Kidney (tissue), 14 donors: ENCODE results near the gene AARS2. TPM values are rescaled to one million over a fixed set of nuclear protein-coding genes. Genes with fewer than 3 reads are reported as not detected.

Experiments
- DNase-seq, 5 donors: peaks; one replicate each; pipeline ENCODE4 v3.0.0-alpha.2; 2013 to 2020
- FAIRE-seq: peaks from 2 replicates; lab custom pipeline; 2012; peaks lifted over from hg19 to GRCh38; lab: Jason Lieb, UNC
- H3K27ac ChIP-seq, 2 donors: one replicate each; pipeline ENCODE4 v1.7.0; 2013; ENCODE audit warnings: low read depth in 2 of 2, low read length in 2 of 2, inconsistent platforms in 1 of 2
- H3K27me3 ChIP-seq: one replicate; pipeline ENCODE4 v1.7.1; 2013; ENCODE audit warnings: low read length, inconsistent platforms; ENCODE audit not compliant: control insufficient read depth, insufficient read depth
- H3K36me3 ChIP-seq, 3 donors: one replicate each; pipeline versions ENCODE4 v1.7.0 to v1.7.1; 2013; ENCODE audit warnings: low read length in 3 of 3, control low read depth in 1 of 3, inconsistent platforms in 1 of 3; ENCODE audit not compliant: insufficient read depth in 3 of 3, control insufficient read depth in 2 of 3
- H3K4me1 ChIP-seq, 3 donors: one replicate each; pipeline versions ENCODE4 v1.7.0 to v1.7.1; 2013; ENCODE audit warnings: low read length in 3 of 3, inconsistent platforms in 1 of 3, low read depth in 1 of 3; ENCODE audit not compliant: control insufficient read depth in 2 of 3, insufficient read depth in 2 of 3
- H3K4me3 ChIP-seq, 3 donors: one replicate each; pipeline versions ENCODE4 v1.7.0 to v1.8.1; 2013; ENCODE audit warnings: low read length in 3 of 3, control low read depth in 1 of 3, inconsistent platforms in 1 of 3
- H3K9ac ChIP-seq, 3 donors: one replicate each; pipeline versions ENCODE4 v1.7.0 to v1.7.1; 2013; ENCODE audit warnings: low read length in 3 of 3, control low read depth in 1 of 3, inconsistent platforms in 1 of 3
- H3K9me3 ChIP-seq, 3 donors: one replicate each; pipeline versions ENCODE4 v1.7.0 to v1.7.1; 2013; ENCODE audit warnings: low read length in 3 of 3, control low read depth in 1 of 3, inconsistent platforms in 1 of 3; ENCODE audit not compliant: control insufficient read depth in 2 of 3, insufficient read depth in 1 of 3
- CTCF ChIP-seq: IDR thresholded peaks from 3 replicates; pipeline ENCODE4 v1.5.1; 2012; ENCODE audit warnings: mild to moderate bottlenecking, moderate library complexity, borderline replicate concordance; ENCODE audit not compliant: insufficient read depth; ENCODE audit errors: extremely low read depth
- intact Hi-C: fragments of 100-400 bp; cut with DNase I; formaldehyde crosslinking; loops from one replicate; pipeline ENCODE4 v1.11.1; 2022
- polyA plus RNA-seq: library from polyadenylated mRNA; stranded (reverse); fragments of 350-450 nt; fragmentation: Illumina TruSeq; extraction: RNeasy Lipid Tissue Mini Kit (QIAGEN cat#74804); gene quantifications from one replicate; pipeline ENCODE4 v1.2.3, GENCODE V29; 2014; ENCODE audit warnings: low read depth, low replicate concordance; ENCODE audit not compliant: insufficient read depth
- total RNA-seq: library from RNA; stranded (reverse); fragmentation: NEBNext Ultra II Directional; extraction: Animal tissue kit (Norgen Biotek cat#: 25700); gene quantifications from one replicate; pipeline ENCODE4 v1.2.1, GENCODE V29; 2021
- donor health status: control.
- donor health status: control.
- donor health status: control.
- donor health status: control.
- donor health status: control.
- donor health status: DM: yes; HTN: yes; CAD: no.
- donor health status: Normal renal cell carcinoma (clear cell type).

Gene AARS2
- total and polyA plus RNA-seq, 2 donors from 2014 or later = 5.4 to 12.6 TPM

GRCh38 chr6:44294832-44295791 lies 18.0 kb downstream of the AARS2 start:
- no peak for FAIRE-seq

GRCh38 chr6:44292661-44293365 lies 20.3 kb downstream of the AARS2 start:
- Histone ChIP-seq H3K4me3 (no peak overlapping the region), H3K4me1 (peaks cover 0 to 6% (median 0%) of the 10 kb centered on the region in 3 donors), H3K27ac (no peak overlapping the region), H3K27me3 (peaks cover 18% of the 10 kb centered on the region), H3K9ac (no peak overlapping the region), H3K9me3 (no peaks in the 10 kb centered on the region), H3K36me3 (no peaks in the 10 kb centered on the region)
- TF ChIP-seq CTCF = no peak
- DNase-seq = no peak
- intact Hi-C loops = no loop called here
- no peak for FAIRE-seq

More at GRCh38 chr6:44294832-44295791, 18.0 kb downstream of the AARS2 start:
- H3K27me3 ChIP-seq = peaks cover 18% of the 10 kb centered on the region
- peak in 1 of 5 donors; percentile 22 for DNase-seq
- no peak for TF ChIP-seq CTCF
- no peaks in the 10 kb centered on the region for H3K9me3 ChIP-seq
- intact Hi-C loops = no loop called here
- H3K4me3 ChIP-seq = no peak overlapping the region
- H3K4me1 ChIP-seq = peaks cover 0 to 9% (median 0%) of the 10 kb centered on the region in 3 donors
- no peak overlapping the region for H3K9ac ChIP-seq
- no peak overlapping the region for H3K27ac ChIP-seq
- no peaks in the 10 kb centered on the region for H3K36me3 ChIP-seq

GRCh38 chr6:44291841-44292240 lies 21.3 kb downstream of the AARS2 start:
- H3K27me3 ChIP-seq = peaks cover 15% of the 10 kb centered on the region
- no peak overlapping the region for H3K9ac ChIP-seq
- intact Hi-C loops = no loop called here
- H3K9me3 ChIP-seq = no peaks in the 10 kb centered on the region
- no peak overlapping the region for H3K27ac ChIP-seq
- peaks cover 0 to under 1% (median 0%) of the 10 kb centered on the region in 3 donors for H3K4me1 ChIP-seq
- H3K36me3 ChIP-seq = no peaks in the 10 kb centered on the region
- H3K4me3 ChIP-seq = no peak overlapping the region
- no peak for DNase-seq
- no peak for TF ChIP-seq CTCF
- no peak for FAIRE-seq
